C4-2B (cell line): ENCODE data around the gene ZNF385A.

Experiments
- ZFX ChIP-seq: fragments of 450-650 bp; IDR thresholded peaks from 2 replicates; pipeline ENCODE4 v1.6.1; 2017
- TF ChIP-seq, protein P1 (sequence below): fragments of 450-650 bp; conservative IDR thresholded peaks from 2 replicates; pipeline ENCODE4 v1.5.1; 2017; ENCODE audit warnings: mild to moderate bottlenecking

DNA sequence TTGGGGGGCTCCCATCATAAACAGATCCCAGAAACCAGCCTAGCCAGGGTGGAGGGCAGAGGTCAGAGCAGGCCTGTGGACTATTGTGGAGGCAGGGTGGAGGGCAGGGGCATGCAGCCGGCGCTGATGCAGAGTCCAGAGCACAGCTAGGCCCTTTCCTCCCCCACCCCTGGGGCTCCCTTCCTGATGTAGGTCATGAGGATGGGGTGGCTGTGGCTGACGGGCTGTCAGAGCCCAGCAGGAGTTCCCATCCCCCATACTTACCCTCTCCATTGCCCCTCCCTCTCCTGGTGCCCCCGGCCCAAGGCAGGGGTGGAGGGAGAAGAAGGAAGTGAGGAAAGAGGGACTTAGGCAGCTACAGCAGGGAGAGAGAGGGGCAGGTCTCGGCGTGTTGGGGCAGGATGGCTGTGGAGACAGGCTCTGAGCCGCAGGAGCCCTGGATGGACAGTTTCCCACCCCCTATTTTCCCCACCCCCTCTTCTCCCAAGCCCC, 5.7 kb upstream of the ZNF385A start:
- TF ChIP-seq, protein P1, sequence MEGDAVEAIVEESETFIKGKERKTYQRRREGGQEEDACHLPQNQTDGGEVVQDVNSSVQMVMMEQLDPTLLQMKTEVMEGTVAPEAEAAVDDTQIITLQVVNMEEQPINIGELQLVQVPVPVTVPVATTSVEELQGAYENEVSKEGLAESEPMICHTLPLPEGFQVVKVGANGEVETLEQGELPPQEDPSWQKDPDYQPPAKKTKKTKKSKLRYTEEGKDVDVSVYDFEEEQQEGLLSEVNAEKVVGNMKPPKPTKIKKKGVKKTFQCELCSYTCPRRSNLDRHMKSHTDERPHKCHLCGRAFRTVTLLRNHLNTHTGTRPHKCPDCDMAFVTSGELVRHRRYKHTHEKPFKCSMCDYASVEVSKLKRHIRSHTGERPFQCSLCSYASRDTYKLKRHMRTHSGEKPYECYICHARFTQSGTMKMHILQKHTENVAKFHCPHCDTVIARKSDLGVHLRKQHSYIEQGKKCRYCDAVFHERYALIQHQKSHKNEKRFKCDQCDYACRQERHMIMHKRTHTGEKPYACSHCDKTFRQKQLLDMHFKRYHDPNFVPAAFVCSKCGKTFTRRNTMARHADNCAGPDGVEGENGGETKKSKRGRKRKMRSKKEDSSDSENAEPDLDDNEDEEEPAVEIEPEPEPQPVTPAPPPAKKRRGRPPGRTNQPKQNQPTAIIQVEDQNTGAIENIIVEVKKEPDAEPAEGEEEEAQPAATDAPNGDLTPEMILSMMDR = no peak
- TF ChIP-seq ZFX = no peak
